HepG2 (cell line): ENCODE measurements around the gene DNAJC12. TPM values are rescaled to one million over a fixed set of nuclear protein-coding genes. Genes with fewer than 3 reads are reported as not detected.

Experiments
- ARID5B ChIP-seq: IDR thresholded peaks from 2 replicates; pipeline ENCODE4 v1.4.0; 2020; ENCODE audit warnings: mild to moderate bottlenecking, missing genetic modification reagents
- HMGXB4 ChIP-seq, 2 experiments: sonication (generic) in 1 of 2; formaldehyde crosslinking in 1 of 2; IDR thresholded peaks; 2 replicates each; pipeline versions ENCODE4 v1.4.0 to v1.6.1; 2018 to 2020; ENCODE audit warnings: missing genetic modification reagents in 2 of 2, borderline replicate concordance in 1 of 2, low read depth in 1 of 2, mild to moderate bottlenecking in 1 of 2, missing biosample characterization in 1 of 2
- MYNN ChIP-seq: sonication (generic); formaldehyde crosslinking; IDR thresholded peaks from 2 replicates; pipeline ENCODE4 v1.4.0; 2020; ENCODE audit warnings: mild to moderate bottlenecking, low read depth, missing genetic modification reagents
- NPAS2 ChIP-seq: sonication (generic); formaldehyde crosslinking; IDR thresholded peaks from 2 replicates; pipeline ENCODE4 v1.8.0; 2022; ENCODE audit warnings: mild to moderate bottlenecking, missing genetic modification reagents, borderline replicate concordance
- ONECUT2 ChIP-seq: sonication (generic); formaldehyde crosslinking; IDR thresholded peaks from 2 replicates; pipeline ENCODE4 v1.4.0; 2020; ENCODE audit warnings: missing genetic modification reagents
- PRPF4 ChIP-seq: fragments of 200-400 bp; formaldehyde crosslinking; IDR thresholded peaks from 2 replicates; pipeline ENCODE4 v1.6.1; 2016; ENCODE audit warnings: low read length, low read depth; ENCODE audit not compliant: poor library complexity, severe bottlenecking
- RFXANK ChIP-seq: IDR thresholded peaks from 2 replicates; pipeline ENCODE4 v1.6.1; 2016
- SRY ChIP-seq: sonication (generic); formaldehyde crosslinking; IDR thresholded peaks from 2 replicates; pipeline ENCODE4 v1.8.0; 2022; ENCODE audit warnings: mild to moderate bottlenecking, missing genetic modification reagents
- TARDBP ChIP-seq: sonication (generic); formaldehyde crosslinking; IDR thresholded peaks from 2 replicates; pipeline ENCODE4 v1.8.0; 2022; ENCODE audit warnings: mild to moderate bottlenecking, missing genetic modification reagents
- WIZ ChIP-seq: sonication (generic); formaldehyde crosslinking; IDR thresholded peaks from 2 replicates; pipeline ENCODE4 v1.5.1; 2020; ENCODE audit warnings: mild to moderate bottlenecking, missing genetic modification reagents
- ZMYM4 ChIP-seq: sonication (generic); formaldehyde crosslinking; IDR thresholded peaks from 2 replicates; pipeline ENCODE4 v1.8.1; 2023; ENCODE audit warnings: mild to moderate bottlenecking, missing genetic modification reagents
- ZNF512B ChIP-seq: sonication (generic); formaldehyde crosslinking; IDR thresholded peaks from 2 replicates; pipeline ENCODE4 v1.5.1; 2020; ENCODE audit warnings: missing genetic modification reagents, mild to moderate bottlenecking, borderline replicate concordance
- ZNF724P ChIP-seq: sonication (generic); formaldehyde crosslinking; IDR thresholded peaks from 2 replicates; pipeline ENCODE4 v1.8.0; 2022; ENCODE audit warnings: missing genetic modification reagents, borderline replicate concordance
- ZNF737 ChIP-seq: sonication (generic); formaldehyde crosslinking; IDR thresholded peaks from 2 replicates; pipeline ENCODE4 v1.5.0; 2020; ENCODE audit warnings: missing genetic modification reagents, mild to moderate bottlenecking, borderline replicate concordance
- ZNF777 ChIP-seq: sonication (generic); formaldehyde crosslinking; IDR thresholded peaks from 2 replicates; pipeline ENCODE4 v1.4.0; 2020; ENCODE audit warnings: missing genetic modification reagents
- ZNF782 ChIP-seq: sonication (generic); formaldehyde crosslinking; IDR thresholded peaks from 2 replicates; pipeline ENCODE4 v1.4.0; 2020; ENCODE audit warnings: missing genetic modification reagents, mild to moderate bottlenecking, borderline replicate concordance
- ZNF850 ChIP-seq: sonication (generic); formaldehyde crosslinking; conservative IDR thresholded peaks from 2 replicates; pipeline ENCODE4 v1.9.0; 2021; ENCODE audit warnings: mild to moderate bottlenecking, missing genetic modification reagents
- ZSCAN30 ChIP-seq: sonication (generic); formaldehyde crosslinking; IDR thresholded peaks from 2 replicates; pipeline ENCODE4 v1.5.0; 2020; ENCODE audit warnings: mild to moderate bottlenecking, missing genetic modification reagents
- ZZZ3 ChIP-seq: sonication (generic); formaldehyde crosslinking; IDR thresholded peaks from 2 replicates; pipeline ENCODE4 v1.4.0; 2020; ENCODE audit warnings: missing genetic modification reagents, mild to moderate bottlenecking, borderline replicate concordance
- polyA plus RNA-seq, 8 experiments: library from polyadenylated mRNA; depleted of rRNA in 3 of 8; stranded (reverse) in 7 of 8; unstranded in 1 of 8; fragments of >200 nt; fragmentation: Illumina TruSeq in 4 of 8; extraction: Trizol in 4 of 8; gene quantifications; 2 replicates each; pipeline versions ENCODE4 v1.2.1 to v1.2.3, GENCODE V29; 2011 to 2016; ENCODE audit warnings: low read depth in 4 of 8, missing spikeins in 1 of 8, mixed read lengths in 1 of 8; ENCODE audit not compliant: insufficient read depth in 1 of 8
- total RNA-seq, 5 experiments: library from RNA; depleted of rRNA; stranded (reverse); fragments of >200 nt; fragmentation: Illumina TruSeq; extraction: Trizol; gene quantifications; 2 replicates each; pipeline ENCODE4 v1.2.3, GENCODE V29; 2016; ENCODE audit warnings: low read depth in 1 of 5

Gene DNAJC12
- total and polyA plus RNA-seq, 2 of the 13 experiments (the other 11 are each of a cell fraction or from before 2014, with no cell fraction given) = 11.6 to 43.9 TPM

GRCh38 chr10:67803588-67804394 is 34.2 kb downstream of the DNAJC12 start (continued):
- TF ChIP-seq HMGXB4 (CRISPR knock-in tag; IDR thresholded peaks at IDR 0.05; ENCODE audit: borderline replicate concordance in 1 of 2, low read depth in 1 of 2) = peak in 1 of 2 experiments; percentile 73; a peak in 2 of 4 replicates
- no peak for TF ChIP-seq ZNF850
- TF ChIP-seq MYNN (CRISPR knock-in tag) = no peak
- no peak for TF ChIP-seq ZZZ3 (CRISPR knock-in tag)
- peak; percentile 52; the same call in 1 of the 2 replicates for TF ChIP-seq RFXANK (CRISPR knock-in tag)
- no peak for TF ChIP-seq SRY (CRISPR knock-in tag)
- no peak for TF ChIP-seq ZNF782
- peak; percentile 92 for TF ChIP-seq TARDBP
- TF ChIP-seq ZSCAN30 (CRISPR knock-in tag) = no peak
- no peak for TF ChIP-seq ZNF724P (CRISPR knock-in tag)
- no peak for TF ChIP-seq PRPF4
- TF ChIP-seq ZNF512B (CRISPR knock-in tag) = no peak
- TF ChIP-seq ZMYM4 (CRISPR knock-in tag) = peak; percentile 54; the same call in 1 of the 2 replicates
- no peak for TF ChIP-seq ZNF777 (CRISPR knock-in tag)
- TF ChIP-seq ARID5B (CRISPR knock-in tag) = peak; percentile 96
- TF ChIP-seq ZNF737 (CRISPR knock-in tag) = no peak
- TF ChIP-seq WIZ (CRISPR knock-in tag) = no peak
- TF ChIP-seq ONECUT2 = no peak
- TF ChIP-seq NPAS2 (CRISPR knock-in tag) = no peak
